Panc1 (cell line): ENCODE data around the gene HMGCS2. TPM values are rescaled to one million over a fixed set of nuclear protein-coding genes. Genes with fewer than 3 reads are reported as not detected.

Source experiments
- ATAC-seq: fragments of 200-7000 bp; cut with Tn5 transposase; 2 replicates; pipeline ENCODE4 v1.9.1; 2020; ENCODE audit warnings: mild to moderate bottlenecking, moderate library complexity
- BruUV-seq: library from RNA; stranded (reverse); fragments of 400-500 nt; replicated peaks from 2 replicates; lab custom pipeline; 2021; lab: Mats Ljungman, UMichigan
- CTCF ChIA-PET: fragments of 300-600 bp; sonication (Branson Sonifier 250); formaldehyde crosslinking; loops from one replicate; lab custom pipeline; 2022; ENCODE audit warnings: antibody characterized with exemption; lab: Charles Lee
- POLR2A ChIA-PET: fragments of 300-600 bp; sonication (Branson Sonifier 250); formaldehyde crosslinking; loops from one replicate; lab custom pipeline; 2022; ENCODE audit warnings: antibody characterized with exemption; lab: Charles Lee
- DNase-seq: peaks from one replicate; pipeline ENCODE4 v3.0.0-alpha.2; 2010; ENCODE audit warnings: low read depth, low spot score
- H3K27ac ChIP-seq: 2 replicates; pipeline ENCODE4 v1.5.1; 2011; ENCODE audit warnings: mild to moderate bottlenecking, low read length, inconsistent platforms
- H3K27me3 ChIP-seq: fragments of 200-500 bp; sonication (Bioruptor generic); 2 replicates; pipeline ENCODE4 v1.6.0; 2014; ENCODE audit warnings: low read length, inconsistent platforms; ENCODE audit not compliant: control insufficient read depth, insufficient read depth
- H3K36me3 ChIP-seq: fragments of 200-500 bp; sonication (Bioruptor generic); 2 replicates; pipeline ENCODE4 v1.5.1; 2014; ENCODE audit warnings: inconsistent platforms, mild to moderate bottlenecking, low read length, moderate library complexity; ENCODE audit not compliant: control insufficient read depth, insufficient read depth
- H3K4me1 ChIP-seq: 2 replicates; pipeline ENCODE4 v1.5.1; 2011; ENCODE audit warnings: inconsistent platforms, mild to moderate bottlenecking, low read length, moderate library complexity; ENCODE audit not compliant: control insufficient read depth, insufficient read depth
- H3K4me3 ChIP-seq, 2 experiments: 2 replicates each; pipeline ENCODE4 v1.5.1; 2011 to 2012; ENCODE audit warnings: low read depth in 2 of 2, low read length in 2 of 2, mild to moderate bottlenecking in 2 of 2, inconsistent platforms in 1 of 2, moderate library complexity in 1 of 2
- H3K9me3 ChIP-seq: fragments of 200-500 bp; sonication (Bioruptor generic); 2 replicates; pipeline ENCODE4 v1.5.1; 2014; ENCODE audit warnings: low read depth, mild to moderate bottlenecking, inconsistent platforms, low read length, moderate library complexity; ENCODE audit not compliant: control insufficient read depth, insufficient read depth
- POLR2AphosphoS5 ChIP-seq: IDR thresholded peaks from 2 replicates; pipeline ENCODE4 v1.6.1; 2012; ENCODE audit warnings: mild to moderate bottlenecking, low read depth, low read length, moderate library complexity
- SIN3A ChIP-seq: IDR thresholded peaks from 2 replicates; pipeline ENCODE4 v1.6.1; 2012; ENCODE audit warnings: low read depth, mild to moderate bottlenecking, low read length, moderate library complexity, borderline replicate concordance; ENCODE audit not compliant: insufficient read depth
- TCF7L2 ChIP-seq: IDR thresholded peaks from 2 replicates; pipeline ENCODE4 v1.6.1; 2011; ENCODE audit warnings: mild to moderate bottlenecking, low read depth, low read length, inconsistent platforms
- in situ Hi-C: cut with HindIII; loops from 2 replicates; pipeline ENCODE4 v1.10.0; 2016; ENCODE audit warnings: low sequenced_read_pairs, low pct_unique_long_range_greater_than_20kb
- intact Hi-C: fragments of 100-400 bp; cut with micrococcal nuclease; formaldehyde crosslinking; loops from one replicate; pipeline ENCODE4 v1.10.0; 2022; ENCODE audit not compliant: unreplicated experiment
- total RNA-seq: library from RNA; stranded (reverse); gene quantifications from one replicate; pipeline ENCODE4 v1.2.1, GENCODE V29; 2021; ENCODE audit not compliant: unreplicated experiment
- TF ChIP-seq, protein P1 (sequence below), 2 experiments: IDR thresholded peaks; 2 replicates each; pipeline ENCODE4 v1.6.1; 2011 to 2012; ENCODE audit warnings: low read depth in 2 of 2, control low read depth in 1 of 2, low read length in 1 of 2, mild to moderate bottlenecking in 1 of 2, moderate library complexity in 1 of 2; ENCODE audit not compliant: insufficient read depth in 1 of 2
- TF ChIP-seq, protein P2 (sequence below): fragments of 450-650 bp; IDR thresholded peaks from 2 replicates; pipeline ENCODE4 v1.5.1; 2017; ENCODE audit warnings: mild to moderate bottlenecking

The HMGCS2 gene
- total RNA-seq, 1 experiment from 2014 or later, result 0.33 TPM

DNA sequence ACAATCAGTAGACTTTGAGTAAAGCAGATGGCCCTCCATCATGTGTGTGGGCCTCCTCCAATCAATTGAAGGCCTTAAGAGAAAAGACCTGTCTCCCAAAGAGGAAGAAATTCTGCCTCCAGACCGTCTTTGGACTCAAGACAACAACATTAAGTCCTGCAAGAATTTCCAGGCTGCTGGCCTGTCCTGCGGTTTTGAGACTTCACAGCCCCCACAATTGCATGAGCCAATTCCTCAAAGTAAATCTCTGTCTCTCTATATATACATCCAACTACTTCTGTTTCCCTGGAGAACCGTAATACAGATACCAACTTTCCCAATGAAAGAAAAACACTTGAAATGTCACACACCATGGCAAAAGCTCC lies 26.2 kb upstream of the HMGCS2 start:
- ATAC-seq (no peak), DNase-seq (no peak)
- ChIA-PET CTCF (no interaction called here), POLR2A (no interaction called here)
- intact Hi-C loops, result no loop called here
- in situ Hi-C loops, result no loop called here
- Histone ChIP-seq H3K27me3 (no peaks in the 10 kb centered on the region; the same call in 1 of the 2 replicates), H3K4me1 (no peaks in the 10 kb centered on the region), H3K27ac (no peak overlapping the region), H3K9me3 (no peaks in the 10 kb centered on the region), H3K4me3 (no peak overlapping the region), H3K36me3 (no peaks in the 10 kb centered on the region)
- TF ChIP-seq SIN3A, result no peak
- TF ChIP-seq, protein P1, sequence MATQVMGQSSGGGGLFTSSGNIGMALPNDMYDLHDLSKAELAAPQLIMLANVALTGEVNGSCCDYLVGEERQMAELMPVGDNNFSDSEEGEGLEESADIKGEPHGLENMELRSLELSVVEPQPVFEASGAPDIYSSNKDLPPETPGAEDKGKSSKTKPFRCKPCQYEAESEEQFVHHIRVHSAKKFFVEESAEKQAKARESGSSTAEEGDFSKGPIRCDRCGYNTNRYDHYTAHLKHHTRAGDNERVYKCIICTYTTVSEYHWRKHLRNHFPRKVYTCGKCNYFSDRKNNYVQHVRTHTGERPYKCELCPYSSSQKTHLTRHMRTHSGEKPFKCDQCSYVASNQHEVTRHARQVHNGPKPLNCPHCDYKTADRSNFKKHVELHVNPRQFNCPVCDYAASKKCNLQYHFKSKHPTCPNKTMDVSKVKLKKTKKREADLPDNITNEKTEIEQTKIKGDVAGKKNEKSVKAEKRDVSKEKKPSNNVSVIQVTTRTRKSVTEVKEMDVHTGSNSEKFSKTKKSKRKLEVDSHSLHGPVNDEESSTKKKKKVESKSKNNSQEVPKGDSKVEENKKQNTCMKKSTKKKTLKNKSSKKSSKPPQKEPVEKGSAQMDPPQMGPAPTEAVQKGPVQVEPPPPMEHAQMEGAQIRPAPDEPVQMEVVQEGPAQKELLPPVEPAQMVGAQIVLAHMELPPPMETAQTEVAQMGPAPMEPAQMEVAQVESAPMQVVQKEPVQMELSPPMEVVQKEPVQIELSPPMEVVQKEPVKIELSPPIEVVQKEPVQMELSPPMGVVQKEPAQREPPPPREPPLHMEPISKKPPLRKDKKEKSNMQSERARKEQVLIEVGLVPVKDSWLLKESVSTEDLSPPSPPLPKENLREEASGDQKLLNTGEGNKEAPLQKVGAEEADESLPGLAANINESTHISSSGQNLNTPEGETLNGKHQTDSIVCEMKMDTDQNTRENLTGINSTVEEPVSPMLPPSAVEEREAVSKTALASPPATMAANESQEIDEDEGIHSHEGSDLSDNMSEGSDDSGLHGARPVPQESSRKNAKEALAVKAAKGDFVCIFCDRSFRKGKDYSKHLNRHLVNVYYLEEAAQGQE (IDR thresholded peaks at IDR 0.05; ENCODE audit: insufficient read depth in 1 of 2, low read depth in 2 of 2, low read length in 1 of 2), result no peak
- TF ChIP-seq, protein P2, sequence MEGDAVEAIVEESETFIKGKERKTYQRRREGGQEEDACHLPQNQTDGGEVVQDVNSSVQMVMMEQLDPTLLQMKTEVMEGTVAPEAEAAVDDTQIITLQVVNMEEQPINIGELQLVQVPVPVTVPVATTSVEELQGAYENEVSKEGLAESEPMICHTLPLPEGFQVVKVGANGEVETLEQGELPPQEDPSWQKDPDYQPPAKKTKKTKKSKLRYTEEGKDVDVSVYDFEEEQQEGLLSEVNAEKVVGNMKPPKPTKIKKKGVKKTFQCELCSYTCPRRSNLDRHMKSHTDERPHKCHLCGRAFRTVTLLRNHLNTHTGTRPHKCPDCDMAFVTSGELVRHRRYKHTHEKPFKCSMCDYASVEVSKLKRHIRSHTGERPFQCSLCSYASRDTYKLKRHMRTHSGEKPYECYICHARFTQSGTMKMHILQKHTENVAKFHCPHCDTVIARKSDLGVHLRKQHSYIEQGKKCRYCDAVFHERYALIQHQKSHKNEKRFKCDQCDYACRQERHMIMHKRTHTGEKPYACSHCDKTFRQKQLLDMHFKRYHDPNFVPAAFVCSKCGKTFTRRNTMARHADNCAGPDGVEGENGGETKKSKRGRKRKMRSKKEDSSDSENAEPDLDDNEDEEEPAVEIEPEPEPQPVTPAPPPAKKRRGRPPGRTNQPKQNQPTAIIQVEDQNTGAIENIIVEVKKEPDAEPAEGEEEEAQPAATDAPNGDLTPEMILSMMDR, result no peak
- TF ChIP-seq POLR2AphosphoS5, result no peak
- TF ChIP-seq TCF7L2, result no peak
- BruUV-seq, result no TSS peak

DNA sequence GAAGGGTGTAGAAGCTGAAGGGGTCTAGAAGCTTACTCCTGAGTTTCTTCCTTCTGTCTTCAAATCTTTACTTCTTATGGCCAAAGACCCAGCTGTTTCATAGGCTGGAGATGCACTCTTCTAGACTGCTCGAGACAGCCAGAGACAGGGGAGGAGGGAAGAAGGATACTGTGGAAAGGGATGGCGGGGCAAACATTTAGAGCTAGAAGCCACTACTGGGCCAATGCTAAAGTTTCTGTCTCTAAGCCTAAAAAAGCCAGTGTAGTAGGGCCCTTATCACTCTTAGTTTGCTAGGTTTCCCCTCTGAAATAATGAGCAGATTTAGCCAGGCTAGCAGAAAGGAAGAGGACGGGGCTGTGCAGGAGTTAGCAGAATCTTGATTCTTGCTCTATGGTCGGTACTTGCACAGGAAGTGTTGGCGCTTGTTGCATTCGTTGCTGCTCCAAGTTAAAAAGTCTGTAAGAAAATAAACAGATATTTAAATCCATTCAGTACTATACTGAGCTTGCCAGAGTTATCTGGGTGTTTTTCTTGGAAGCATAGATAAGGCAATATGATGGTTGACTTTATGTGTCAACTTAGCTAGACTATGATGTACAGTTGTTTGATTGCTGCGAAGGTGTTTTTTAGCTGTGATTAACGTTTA lies 25.6 kb upstream of the HMGCS2 start:
- intact Hi-C loops (no loop called here), in situ Hi-C loops (no loop called here)
- BruUV-seq, result no TSS peak
- ATAC-seq (no peak), DNase-seq (no peak)
- Histone ChIP-seq H3K36me3 (no peaks in the 10 kb centered on the region), H3K27ac (no peak overlapping the region), H3K4me3 (no peak overlapping the region), H3K4me1 (no peaks in the 10 kb centered on the region), H3K27me3 (no peaks in the 10 kb centered on the region; the same call in 1 of the 2 replicates), H3K9me3 (no peaks in the 10 kb centered on the region)
- ChIA-PET POLR2A (no interaction called here), CTCF (no interaction called here)
- TF ChIP-seq, protein P1 (IDR thresholded peaks at IDR 0.05; ENCODE audit: insufficient read depth in 1 of 2, low read depth in 2 of 2, low read length in 1 of 2), result no peak
- TF ChIP-seq, protein P2, result no peak
- TF ChIP-seq SIN3A, result no peak
- no peak for TF ChIP-seq TCF7L2
- no peak for TF ChIP-seq POLR2AphosphoS5
